IPS DF 6.9 (cell line): ENCODE data around the gene BCKDK.

Experiments
- DNase-seq: peaks from one replicate; pipeline ENCODE4 v3.0.0-alpha.2; 2013; ENCODE audit warnings: low read depth, low spot score
- H3K27ac ChIP-seq: one replicate; pipeline ENCODE4 v1.5.1; 2013; ENCODE audit warnings: low read length, control low read depth
- H3K27me3 ChIP-seq: 2 replicates; pipeline ENCODE4 v1.6.1; 2013; ENCODE audit warnings: mild to moderate bottlenecking, low read length; ENCODE audit not compliant: control insufficient read depth, insufficient read depth
- H3K36me3 ChIP-seq: 2 replicates; pipeline ENCODE4 v1.6.1; 2013; ENCODE audit warnings: low read length; ENCODE audit not compliant: control insufficient read depth, insufficient read depth
- H3K4me1 ChIP-seq: 2 replicates; pipeline ENCODE4 v1.6.1; 2013; ENCODE audit warnings: low read length; ENCODE audit not compliant: control insufficient read depth, insufficient read depth
- H3K4me3 ChIP-seq: 2 replicates; pipeline ENCODE4 v1.5.1; 2013; ENCODE audit warnings: mild to moderate bottlenecking, low read length
- H3K9me3 ChIP-seq: 2 replicates; pipeline ENCODE4 v1.6.1; 2013; ENCODE audit warnings: low read length, inconsistent platforms; ENCODE audit not compliant: control insufficient read depth, insufficient read depth
- WGBS: extraction: QIAGEN DNeasy Blood & Tissue Kit; methylation state at CpG from one replicate; pipeline ENCODE4 v1.1.7; 2013; ENCODE audit warnings: mixed read lengths, missing lambda C conversion rate; ENCODE audit not compliant: insufficient read length, insufficient coverage; 5-methylcytosine and 5-hydroxymethylcytosine counted together

Gene BCKDK

GRCh38 chr16:31128711-31129567 lies 20.8 kb downstream of the BCKDK start:
- peaks cover 13% of the 10 kb centered on the region for H3K36me3 ChIP-seq
- no peak overlapping the region for H3K27ac ChIP-seq
- no peak overlapping the region for H3K4me3 ChIP-seq

GRCh38 chr16:31129568-31130335 lies 21.6 kb downstream of the BCKDK start:
- Histone ChIP-seq H3K27ac (no peak overlapping the region), H3K36me3 (peaks cover 13% of the 10 kb centered on the region), H3K27me3 (no peaks in the 10 kb centered on the region), H3K4me1 (peaks cover 14% of the 10 kb centered on the region), H3K4me3 (no peak overlapping the region), H3K9me3 (no peaks in the 10 kb centered on the region)
- no CpG with 5 or more reads among the region's 29 CpGs for WGBS
- no peak for DNase-seq

More at GRCh38 chr16:31128711-31129567, 20.8 kb downstream of the BCKDK start:
- no peaks in the 10 kb centered on the region for H3K27me3 ChIP-seq
- H3K4me1 ChIP-seq, result peaks cover 14% of the 10 kb centered on the region
- WGBS, result no CpG with 5 or more reads among the region's 14 CpGs
- no peak for DNase-seq
- no peaks in the 10 kb centered on the region for H3K9me3 ChIP-seq

- H3K27me3 ChIP-seq, result no peaks in the 10 kb centered on the region
- no peak overlapping the region for H3K27ac ChIP-seq
- H3K36me3 ChIP-seq, result peaks cover 13% of the 10 kb centered on the region
- H3K9me3 ChIP-seq, result no peaks in the 10 kb centered on the region
- no peak overlapping the region for H3K4me3 ChIP-seq
- DNase-seq, result no peak
- WGBS, result no CpG with 5 or more reads among the region's 10 CpGs
- peaks cover 14% of the 10 kb centered on the region for H3K4me1 ChIP-seq
These were observed 22.2 kb downstream of the BCKDK start for GRCh38 chr16:31130336-31130891.

- WGBS, result no CpG with 5 or more reads among the region's 6 CpGs
- H3K4me3 ChIP-seq, result no peak overlapping the region
- DNase-seq, result no peak
- H3K9me3 ChIP-seq, result no peaks in the 10 kb centered on the region
- H3K27me3 ChIP-seq, result no peaks in the 10 kb centered on the region
- peaks cover 13% of the 10 kb centered on the region for H3K36me3 ChIP-seq
- peaks cover 16% of the 10 kb centered on the region for H3K4me1 ChIP-seq
- no peak overlapping the region for H3K27ac ChIP-seq
These were observed 22.7 kb downstream of the BCKDK start for GRCh38 chr16:31130899-31131298.

GRCh38 chr16:31131416-31131815 lies 23.2 kb downstream of the BCKDK start:
- H3K27me3 ChIP-seq, result no peaks in the 10 kb centered on the region
- H3K4me1 ChIP-seq, result peaks cover 17% of the 10 kb centered on the region
- no CpG with 5 or more reads among the region's 11 CpGs for WGBS
- H3K36me3 ChIP-seq, result peaks cover 13% of the 10 kb centered on the region
- no peaks in the 10 kb centered on the region for H3K9me3 ChIP-seq
- no peak for DNase-seq
- no peak overlapping the region for H3K4me3 ChIP-seq
- H3K27ac ChIP-seq, result no peak overlapping the region

GRCh38 chr16:31131841-31132271 lies 23.7 kb downstream of the BCKDK start:
- DNase-seq, result no peak
- Histone ChIP-seq H3K27ac (no peak overlapping the region), H3K4me3 (no peak overlapping the region), H3K4me1 (peaks cover 17% of the 10 kb centered on the region), H3K27me3 (no peaks in the 10 kb centered on the region), H3K36me3 (peaks cover 13% of the 10 kb centered on the region), H3K9me3 (no peaks in the 10 kb centered on the region)
- no CpG with 5 or more reads among the region's 5 CpGs for WGBS

- peaks cover 17% of the 10 kb centered on the region for H3K4me1 ChIP-seq
- DNase-seq, result no peak
- no peak overlapping the region for H3K27ac ChIP-seq
- no peaks in the 10 kb centered on the region for H3K9me3 ChIP-seq
- no CpG with 5 or more reads among the region's 20 CpGs for WGBS
- no peaks in the 10 kb centered on the region for H3K27me3 ChIP-seq
- H3K4me3 ChIP-seq, result no peak overlapping the region
- H3K36me3 ChIP-seq, result peaks cover 13% of the 10 kb centered on the region
These were observed 24.3 kb downstream of the BCKDK start for GRCh38 chr16:31132303-31132979.

- no peak overlapping the region for H3K27ac ChIP-seq
- H3K4me3 ChIP-seq, result no peak overlapping the region
- H3K36me3 ChIP-seq, result peaks cover 13% of the 10 kb centered on the region
- H3K9me3 ChIP-seq, result no peaks in the 10 kb centered on the region
- peaks cover 17% of the 10 kb centered on the region for H3K4me1 ChIP-seq
- WGBS, result no CpG with 5 or more reads among the region's 6 CpGs
- DNase-seq, result no peak
- H3K27me3 ChIP-seq, result no peaks in the 10 kb centered on the region
These were observed 24.9 kb downstream of the BCKDK start for GRCh38 chr16:31133046-31133501.

GRCh38 chr16:31134091-31134571 lies 25.9 kb downstream of the BCKDK start:
- Histone ChIP-seq H3K4me3 (peak overlapping the region; percentile 65; the same call in 1 of the 2 replicates), H3K9me3 (no peaks in the 10 kb centered on the region), H3K36me3 (peaks cover 13% of the 10 kb centered on the region), H3K27me3 (no peaks in the 10 kb centered on the region), H3K27ac (no peak overlapping the region), H3K4me1 (peaks cover 22% of the 10 kb centered on the region)
- no CpG with 5 or more reads among the region's 5 CpGs for WGBS
- DNase-seq, result no peak
